GM20000 (cell line): ENCODE results near the gene MPDU1.

Experiments used
- DNase-seq: peaks from one replicate; pipeline ENCODE4 v3.0.0; 2012; ENCODE audit warnings: low spot score
- TF ChIP-seq, protein P1 (sequence below): IDR thresholded peaks from 2 replicates; pipeline ENCODE4 v1.5.1; 2012; ENCODE audit warnings: mild to moderate bottlenecking, control low read depth; ENCODE audit errors: extremely low read depth, missing control alignments

The MPDU1 gene

DNA sequence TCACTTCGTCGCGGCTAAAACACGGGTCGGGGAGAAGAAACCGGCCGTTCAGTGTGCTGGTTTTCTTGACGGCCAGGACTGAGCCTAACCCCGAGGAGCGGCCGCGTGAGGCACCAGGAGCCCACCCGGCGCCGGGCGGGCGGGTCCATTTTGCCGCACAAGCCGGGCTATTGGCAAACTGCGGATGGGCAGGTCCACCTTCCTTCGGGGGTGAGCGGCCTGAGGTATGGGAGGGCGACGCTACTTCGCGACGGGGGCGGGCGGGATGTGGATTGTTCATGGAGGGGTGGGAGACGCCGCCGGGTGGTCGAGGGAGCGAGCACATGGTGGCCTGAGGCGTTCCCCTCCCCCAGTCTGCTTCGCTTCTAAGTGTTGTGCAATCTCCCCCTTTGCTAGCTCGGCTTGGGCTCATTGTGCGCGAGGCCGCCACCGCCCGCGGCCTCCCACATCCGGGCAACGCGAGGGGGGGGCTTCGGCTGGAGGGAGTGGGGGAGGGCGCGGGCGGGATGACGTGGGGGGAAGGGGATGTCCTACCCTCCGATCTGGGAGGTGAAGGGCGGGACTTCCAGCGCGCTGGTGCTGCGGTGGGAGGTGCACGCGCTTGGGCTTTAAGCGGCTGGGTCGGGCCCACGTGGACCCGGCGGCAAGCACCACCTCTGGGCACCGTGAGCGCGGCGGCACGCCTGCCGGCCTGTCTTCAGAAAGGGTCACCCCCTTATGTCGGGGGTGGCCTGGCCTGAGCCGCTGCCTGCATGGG lies 10.2 kb upstream of the MPDU1 start:
- TF ChIP-seq, protein P1, sequence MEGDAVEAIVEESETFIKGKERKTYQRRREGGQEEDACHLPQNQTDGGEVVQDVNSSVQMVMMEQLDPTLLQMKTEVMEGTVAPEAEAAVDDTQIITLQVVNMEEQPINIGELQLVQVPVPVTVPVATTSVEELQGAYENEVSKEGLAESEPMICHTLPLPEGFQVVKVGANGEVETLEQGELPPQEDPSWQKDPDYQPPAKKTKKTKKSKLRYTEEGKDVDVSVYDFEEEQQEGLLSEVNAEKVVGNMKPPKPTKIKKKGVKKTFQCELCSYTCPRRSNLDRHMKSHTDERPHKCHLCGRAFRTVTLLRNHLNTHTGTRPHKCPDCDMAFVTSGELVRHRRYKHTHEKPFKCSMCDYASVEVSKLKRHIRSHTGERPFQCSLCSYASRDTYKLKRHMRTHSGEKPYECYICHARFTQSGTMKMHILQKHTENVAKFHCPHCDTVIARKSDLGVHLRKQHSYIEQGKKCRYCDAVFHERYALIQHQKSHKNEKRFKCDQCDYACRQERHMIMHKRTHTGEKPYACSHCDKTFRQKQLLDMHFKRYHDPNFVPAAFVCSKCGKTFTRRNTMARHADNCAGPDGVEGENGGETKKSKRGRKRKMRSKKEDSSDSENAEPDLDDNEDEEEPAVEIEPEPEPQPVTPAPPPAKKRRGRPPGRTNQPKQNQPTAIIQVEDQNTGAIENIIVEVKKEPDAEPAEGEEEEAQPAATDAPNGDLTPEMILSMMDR: no peak
- DNase-seq: peak; percentile 92

DNA sequence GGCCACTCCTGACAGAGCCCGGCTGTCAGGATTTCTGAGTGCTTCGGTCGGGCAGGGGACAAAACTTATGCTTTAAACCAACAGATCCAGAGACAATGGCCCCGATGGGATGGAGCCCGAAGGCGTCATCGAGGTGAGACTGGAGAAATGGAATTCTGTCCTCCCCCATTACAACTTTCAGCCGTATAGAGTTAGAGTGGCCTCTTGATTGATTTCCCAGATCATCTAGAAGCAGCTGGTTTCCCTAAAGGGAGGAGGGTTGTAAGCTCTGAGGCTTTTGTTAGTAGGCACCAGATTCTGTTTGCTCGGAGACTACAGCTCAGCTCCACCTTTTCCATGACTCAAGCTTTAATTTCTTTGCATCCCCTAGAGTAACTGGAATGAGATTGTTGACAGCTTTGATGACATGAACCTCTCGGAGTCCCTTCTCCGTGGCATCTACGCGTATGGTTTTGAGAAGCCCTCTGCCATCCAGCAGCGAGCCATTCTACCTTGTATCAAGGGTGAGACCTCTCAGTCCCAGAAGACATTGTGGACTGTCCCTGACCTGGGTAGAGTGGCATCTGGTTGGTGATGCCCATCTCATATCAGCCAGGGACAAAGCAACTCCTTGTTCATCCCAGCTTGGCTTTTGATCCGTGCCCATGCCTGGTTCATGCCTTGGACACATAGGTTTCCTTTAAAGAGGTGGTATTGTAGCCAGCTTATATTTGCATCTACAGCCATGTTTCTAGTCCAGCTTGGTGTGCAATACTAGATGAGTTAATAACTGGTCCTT lies 9.3 kb upstream of the MPDU1 start:
- TF ChIP-seq, protein P1: no peak
- DNase-seq: no peak

DNA sequence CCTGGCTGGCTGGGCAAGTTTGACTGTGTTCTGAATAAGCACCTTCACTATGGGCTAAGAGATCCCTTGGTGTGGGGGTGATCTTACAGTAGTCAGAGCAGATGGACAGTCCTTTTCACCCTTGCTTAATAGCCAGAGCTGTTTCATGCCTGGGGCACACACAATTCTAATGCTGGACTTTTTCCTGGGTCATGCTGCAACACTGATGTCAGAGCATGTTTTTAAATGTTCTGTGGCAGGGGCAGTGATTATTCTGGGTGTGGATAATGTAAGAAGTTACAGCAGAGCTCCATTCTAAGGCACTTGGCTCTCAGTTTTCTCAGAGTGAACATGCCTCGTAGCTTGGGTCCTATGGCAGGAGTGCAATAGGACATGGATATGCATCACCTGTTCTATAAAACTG lies 8.2 kb upstream of the MPDU1 start:
- TF ChIP-seq, protein P1: no peak
- no peak for DNase-seq

DNA sequence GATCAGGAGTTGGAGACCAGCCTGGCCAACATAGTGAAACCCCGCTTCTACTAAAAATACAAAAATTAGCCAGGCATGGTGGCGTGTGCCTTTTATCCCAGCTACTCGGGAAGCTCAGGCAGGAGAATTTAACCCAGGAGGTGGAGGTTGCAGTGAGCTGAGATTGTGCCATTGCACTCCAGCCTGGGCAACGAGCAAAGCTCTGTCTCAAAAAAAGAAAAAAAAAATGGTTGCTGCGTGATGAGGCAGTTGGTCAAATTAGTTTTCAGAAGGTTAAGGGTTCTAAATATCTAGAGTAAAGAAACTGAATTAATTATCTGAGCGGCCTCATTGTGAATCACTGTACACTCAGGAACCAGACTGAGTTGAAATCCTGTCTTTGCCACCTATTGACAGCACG lies 7.7 kb upstream of the MPDU1 start:
- DNase-seq: no peak
- TF ChIP-seq, protein P1: no peak

DNA sequence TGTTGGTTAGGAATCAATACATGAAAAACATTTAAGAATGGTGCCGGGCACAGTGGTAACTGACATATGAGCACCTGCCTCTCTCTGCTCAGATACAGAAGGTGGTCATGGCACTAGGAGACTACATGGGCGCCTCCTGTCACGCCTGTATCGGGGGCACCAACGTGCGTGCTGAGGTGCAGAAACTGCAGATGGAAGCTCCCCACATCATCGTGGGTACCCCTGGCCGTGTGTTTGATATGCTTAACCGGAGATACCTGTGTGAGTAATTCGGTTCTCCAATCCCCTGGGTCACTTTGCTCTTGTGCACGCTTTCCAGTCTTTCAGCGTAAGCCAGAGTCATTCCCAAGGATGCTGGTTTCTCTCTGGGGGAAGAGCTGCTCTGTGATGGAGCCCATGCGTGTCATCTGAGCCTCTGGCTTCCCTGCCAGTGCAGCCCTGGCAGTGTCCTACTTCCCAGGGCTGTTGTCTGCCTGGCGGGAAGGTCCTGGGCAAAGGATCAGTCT lies 7.2 kb upstream of the MPDU1 start:
- no peak for DNase-seq
- TF ChIP-seq, protein P1: no peak

DNA sequence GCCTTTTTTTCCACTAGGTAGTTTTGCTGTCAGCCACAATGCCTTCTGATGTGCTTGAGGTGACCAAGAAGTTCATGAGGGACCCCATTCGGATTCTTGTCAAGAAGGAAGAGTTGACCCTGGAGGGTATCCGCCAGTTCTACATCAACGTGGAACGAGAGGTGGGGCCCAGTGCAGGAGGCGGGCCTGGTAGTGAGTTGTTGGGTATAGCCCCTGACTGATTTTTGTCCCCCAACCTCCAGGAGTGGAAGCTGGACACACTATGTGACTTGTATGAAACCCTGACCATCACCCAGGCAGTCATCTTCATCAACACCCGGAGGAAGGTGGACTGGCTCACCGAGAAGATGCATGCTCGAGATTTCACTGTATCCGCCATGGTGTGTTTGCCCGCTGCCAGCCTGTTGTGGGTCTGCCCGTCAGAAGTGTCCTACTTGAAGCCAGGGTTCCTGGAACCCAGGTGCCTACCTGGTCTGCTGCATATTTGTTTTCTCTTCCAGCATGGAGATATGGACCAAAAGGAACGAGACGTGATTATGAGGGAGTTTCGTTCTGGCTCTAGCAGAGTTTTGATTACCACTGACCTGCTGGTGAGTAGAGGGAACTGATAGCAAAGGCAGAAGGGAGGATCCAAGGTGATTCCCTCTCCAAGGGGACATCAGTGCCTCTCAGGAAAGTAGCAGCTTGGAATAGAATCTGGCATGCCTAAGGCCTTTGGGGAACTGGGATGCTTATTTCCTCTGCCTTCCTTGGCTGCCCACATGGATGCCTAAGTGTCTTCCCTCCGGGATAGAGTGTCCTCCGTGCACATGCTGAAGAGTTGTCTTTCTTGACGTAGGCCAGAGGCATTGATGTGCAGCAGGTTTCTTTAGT lies 6.1 kb upstream of the MPDU1 start:
- TF ChIP-seq, protein P1: no peak
- no peak for DNase-seq
